Measurements from ENCODE around the gene SLC35B3. TPM values are rescaled to one million over a fixed set of nuclear protein-coding genes. Genes with fewer than 3 reads are reported as not detected.

The SLC35B3 gene
- total and polyA plus RNA-seq, 2 of the 8 experiments (the other 6 are each of a cell fraction or from before 2014, with no cell fraction given), result 5.5 to 9.8 TPM

DNA sequence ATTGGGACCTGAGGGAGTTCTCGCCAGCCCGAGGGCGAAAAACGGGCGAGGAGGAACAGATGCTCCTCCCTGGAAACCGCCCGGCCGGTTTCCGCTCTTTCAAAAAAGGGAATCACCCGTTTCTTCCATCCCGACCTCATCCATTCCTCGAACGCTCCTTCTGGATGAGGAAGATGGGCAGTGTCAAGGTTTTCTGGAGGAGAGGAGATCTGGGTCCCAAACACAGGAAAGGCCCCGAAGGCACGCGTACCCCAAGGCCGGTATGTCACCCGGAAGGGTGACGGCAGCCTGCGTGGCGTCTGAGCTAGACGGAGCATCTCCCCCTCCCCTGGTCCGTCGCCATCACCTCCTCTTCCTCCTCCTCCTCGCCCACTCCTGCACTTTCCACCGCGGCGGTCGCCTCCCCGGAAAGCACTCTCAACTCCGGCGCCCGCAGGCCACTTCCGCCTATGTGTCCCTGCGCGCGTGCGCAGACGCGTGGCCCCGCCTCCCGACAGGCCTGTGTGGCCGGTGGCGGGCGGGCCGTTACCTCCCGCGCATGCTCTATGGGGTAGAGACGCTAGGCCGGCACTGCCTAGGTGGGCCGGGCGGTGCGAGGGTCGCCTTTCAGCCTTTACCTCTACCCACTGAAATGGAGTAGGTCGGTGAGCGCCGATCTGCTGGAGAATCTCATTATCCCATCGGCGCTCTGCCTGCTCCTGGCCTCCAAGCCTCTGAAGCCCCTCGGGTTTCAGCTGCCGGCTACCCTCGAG is at the start of gene SLC35B3 (continued):
- TF ChIP-seq CHD7 (IDR thresholded peaks at IDR 0.05; ENCODE audit: insufficient replicate concordance, low read length) (no peak), ZNF274 (IDR thresholded peaks at IDR 0.05; ENCODE audit: borderline replicate concordance, extremely low read depth, low read length) (no peak), HDAC2 (IDR thresholded peaks at IDR 0.05; ENCODE audit: borderline replicate concordance in 1 of 2, low read depth in 2 of 2, low read length in 2 of 2) (peak in 1 of 2 experiments; percentile 80; a peak in 1 of 4 replicates), SIX5 (IDR thresholded peaks at IDR 0.05; ENCODE audit: low read depth, low read length) (no peak), RAD21 (IDR thresholded peaks at IDR 0.05 in 1 of 2, conservative IDR thresholded peaks at IDR 0.05 in 1 of 2; ENCODE audit: low read depth in 2 of 2, low read length in 2 of 2) (no peak; a peak in 1 of 4 replicates), MAX (IDR thresholded peaks at IDR 0.05) (peak; percentile 68; the same call in 1 of the 2 replicates), USF2 (IDR thresholded peaks at IDR 0.05; ENCODE audit: low read length) (no peak), BRCA1 (IDR thresholded peaks at IDR 0.05; ENCODE audit: low read depth, low read length) (no peak)

All from H1 (cell line).